ENCODE results near the gene ROBO1. TPM values are rescaled to one million over a fixed set of nuclear protein-coding genes. Genes with fewer than 3 reads are reported as not detected.

ROBO1 gene
- total RNA-seq, 4 donors from 2014 or later: 8.6 to 26.3 (median 16.6) TPM

- DNase-seq: peak; percentile 47 to 74
- Histone ChIP-seq H3K36me3 (no peaks in the 10 kb centered on the region), H3K4me3 (replicated peaks in 1 of 3) (no peak overlapping the region), H3K4me1 (no peaks in the 10 kb centered on the region), H3K27ac (no peak overlapping the region), H3K27me3 (no peaks in the 10 kb centered on the region), H3K9me3 (no peaks in the 10 kb centered on the region)
- 5 to 11% methylated on average over 2 of the region's 2 CpGs for WGBS, 2 donors
- intact Hi-C loops (cut with DNase I): no loop called here
- TF ChIP-seq, protein P1, sequence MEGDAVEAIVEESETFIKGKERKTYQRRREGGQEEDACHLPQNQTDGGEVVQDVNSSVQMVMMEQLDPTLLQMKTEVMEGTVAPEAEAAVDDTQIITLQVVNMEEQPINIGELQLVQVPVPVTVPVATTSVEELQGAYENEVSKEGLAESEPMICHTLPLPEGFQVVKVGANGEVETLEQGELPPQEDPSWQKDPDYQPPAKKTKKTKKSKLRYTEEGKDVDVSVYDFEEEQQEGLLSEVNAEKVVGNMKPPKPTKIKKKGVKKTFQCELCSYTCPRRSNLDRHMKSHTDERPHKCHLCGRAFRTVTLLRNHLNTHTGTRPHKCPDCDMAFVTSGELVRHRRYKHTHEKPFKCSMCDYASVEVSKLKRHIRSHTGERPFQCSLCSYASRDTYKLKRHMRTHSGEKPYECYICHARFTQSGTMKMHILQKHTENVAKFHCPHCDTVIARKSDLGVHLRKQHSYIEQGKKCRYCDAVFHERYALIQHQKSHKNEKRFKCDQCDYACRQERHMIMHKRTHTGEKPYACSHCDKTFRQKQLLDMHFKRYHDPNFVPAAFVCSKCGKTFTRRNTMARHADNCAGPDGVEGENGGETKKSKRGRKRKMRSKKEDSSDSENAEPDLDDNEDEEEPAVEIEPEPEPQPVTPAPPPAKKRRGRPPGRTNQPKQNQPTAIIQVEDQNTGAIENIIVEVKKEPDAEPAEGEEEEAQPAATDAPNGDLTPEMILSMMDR (IDR thresholded peaks at IDR 0.05): no peak
- TF ChIP-seq POLR2A (IDR thresholded peaks at IDR 0.05): no peak
Measured at GRCh38 chr3:79729096-79729495, 38.7 kb downstream of the ROBO1 start.

- H3K9me3 ChIP-seq: no peaks in the 10 kb centered on the region
- no peak overlapping the region for H3K27ac ChIP-seq
- H3K27me3 ChIP-seq: no peaks in the 10 kb centered on the region
- no peaks in the 10 kb centered on the region for H3K36me3 ChIP-seq
- no peak overlapping the region for H3K4me3 ChIP-seq (replicated peaks in 1 of 3)
- TF ChIP-seq, protein P1 (IDR thresholded peaks at IDR 0.05): no peak
- no peak for TF ChIP-seq POLR2A (IDR thresholded peaks at IDR 0.05)
- intact Hi-C loops (cut with DNase I): no loop called here
- DNase-seq: no peak
- no peaks in the 10 kb centered on the region for H3K4me1 ChIP-seq
- 86 to 96% methylated on average over 1 of the region's 1 CpG for WGBS, 2 donors
Measured at GRCh38 chr3:79726786-79727185, 41.0 kb downstream of the ROBO1 start.

GRCh38 chr3:79724206-79724605, 43.6 kb downstream of the ROBO1 start:
- H3K27me3 ChIP-seq: no peaks in the 10 kb centered on the region
- no peaks in the 10 kb centered on the region for H3K36me3 ChIP-seq
- no peaks in the 10 kb centered on the region for H3K9me3 ChIP-seq
- DNase-seq: peak; percentile 54 to 61
- intact Hi-C loops (cut with DNase I): loop anchor here (5.0 kb wide), 1 partner anchor 202 kb away; no protein-coding TSS in a partner anchor
- TF ChIP-seq, protein P1 (IDR thresholded peaks at IDR 0.05): peak in 4 of 6 experiments; percentile 48 to 69 (median 59)
- no peak for TF ChIP-seq POLR2A (IDR thresholded peaks at IDR 0.05)
- H3K4me1 ChIP-seq: no peaks in the 10 kb centered on the region
- no peak overlapping the region for H3K4me3 ChIP-seq (replicated peaks in 1 of 3)
- no peak overlapping the region for H3K27ac ChIP-seq
- 69 to 73% methylated on average over 9 of the region's 9 CpGs for WGBS, 2 donors

GRCh38 chr3:79690072-79690471, 77.7 kb downstream of the ROBO1 start:
- DNase-seq: no peak
- TF ChIP-seq POLR2A (IDR thresholded peaks at IDR 0.05): no peak
- TF ChIP-seq, protein P1 (IDR thresholded peaks at IDR 0.05): no peak
- H3K36me3 ChIP-seq: no peaks in the 10 kb centered on the region
- intact Hi-C loops (cut with DNase I): no loop called here
- H3K9me3 ChIP-seq: no peaks in the 10 kb centered on the region
- 58 to 95% methylated on average over 1 of the region's 1 CpG for WGBS, 2 donors
- no peak overlapping the region for H3K4me3 ChIP-seq (replicated peaks in 1 of 3)
- H3K4me1 ChIP-seq: no peaks in the 10 kb centered on the region
- H3K27me3 ChIP-seq: no peaks in the 10 kb centered on the region
- H3K27ac ChIP-seq: no peak overlapping the region

GRCh38 chr3:79685108-79685507, 82.7 kb downstream of the ROBO1 start:
- Histone ChIP-seq H3K36me3 (no peaks in the 10 kb centered on the region), H3K27me3 (no peaks in the 10 kb centered on the region), H3K4me3 (replicated peaks in 1 of 3) (no peak overlapping the region), H3K27ac (no peak overlapping the region), H3K4me1 (no peaks in the 10 kb centered on the region), H3K9me3 (no peaks in the 10 kb centered on the region)
- intact Hi-C loops (cut with DNase I): no loop called here
- TF ChIP-seq, protein P1 (IDR thresholded peaks at IDR 0.05): no peak
- TF ChIP-seq POLR2A (IDR thresholded peaks at IDR 0.05): no peak
- DNase-seq: no peak

All from thyroid gland (tissue), 4 donors.